NCI-H524 (cell line): ENCODE measurements around the gene GTF2F2.

ENCODE experiments used
- DNase-seq, 2 experiments: peaks; one replicate each; lab custom pipeline; 2025; lab: John Stamatoyannopoulos, UW

The GTF2F2 gene

DNA sequence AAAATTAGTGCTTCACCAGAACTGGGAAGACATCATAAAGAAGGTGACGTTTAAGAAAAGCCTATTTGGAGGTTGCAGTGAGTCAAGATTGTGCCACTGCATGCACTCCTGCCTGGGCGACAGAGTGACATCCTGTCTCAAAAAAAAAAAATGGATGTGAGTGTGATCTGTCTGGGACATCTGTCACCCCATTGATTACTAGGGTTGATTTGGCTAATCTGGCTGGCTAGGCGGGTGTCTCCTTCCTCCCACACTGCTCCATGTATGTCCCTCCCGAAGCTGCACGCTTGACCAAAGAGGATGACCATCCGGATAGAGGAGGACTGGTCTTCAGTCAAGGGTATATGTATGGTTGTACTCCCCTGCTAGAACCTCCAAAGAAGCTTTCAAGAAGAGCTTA, 2.6 kb downstream of the GTF2F2 start:
- peak in 1 of 2 experiments; percentile 27 for DNase-seq

DNA sequence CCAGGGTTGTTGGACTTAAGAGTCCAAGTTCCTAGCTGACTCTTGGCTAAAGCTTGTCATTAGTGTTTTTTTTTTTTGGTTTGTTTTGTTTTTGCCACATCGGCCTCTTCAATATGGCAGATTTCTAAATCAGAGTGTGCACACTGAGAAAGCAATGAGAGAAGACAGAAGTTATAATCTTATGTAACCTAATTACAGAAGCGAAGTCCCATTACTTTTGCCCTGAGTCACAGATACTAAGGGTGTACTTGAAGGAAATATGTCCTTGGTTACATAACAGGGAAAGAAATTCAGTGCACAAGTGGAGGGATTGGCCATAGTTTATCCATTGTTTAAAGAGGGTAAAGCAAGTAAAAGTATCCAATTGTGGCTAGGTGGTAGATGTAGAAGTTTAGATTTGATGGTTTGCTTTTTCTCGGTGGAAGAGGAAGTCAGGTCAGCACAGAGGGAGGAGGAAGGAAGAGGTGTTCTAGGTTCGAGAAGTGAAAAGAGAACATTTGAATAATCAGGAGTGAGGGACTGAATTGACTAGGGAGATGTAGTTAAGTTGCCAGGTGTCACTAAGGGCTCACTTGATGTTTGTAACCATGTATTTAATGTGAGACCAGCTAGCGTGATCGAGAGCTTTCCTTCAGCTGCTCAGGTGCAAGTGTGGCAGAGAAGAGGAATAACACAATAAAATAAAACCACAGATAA, 12.2 kb downstream of the GTF2F2 start:
- DNase-seq = no peak

DNA sequence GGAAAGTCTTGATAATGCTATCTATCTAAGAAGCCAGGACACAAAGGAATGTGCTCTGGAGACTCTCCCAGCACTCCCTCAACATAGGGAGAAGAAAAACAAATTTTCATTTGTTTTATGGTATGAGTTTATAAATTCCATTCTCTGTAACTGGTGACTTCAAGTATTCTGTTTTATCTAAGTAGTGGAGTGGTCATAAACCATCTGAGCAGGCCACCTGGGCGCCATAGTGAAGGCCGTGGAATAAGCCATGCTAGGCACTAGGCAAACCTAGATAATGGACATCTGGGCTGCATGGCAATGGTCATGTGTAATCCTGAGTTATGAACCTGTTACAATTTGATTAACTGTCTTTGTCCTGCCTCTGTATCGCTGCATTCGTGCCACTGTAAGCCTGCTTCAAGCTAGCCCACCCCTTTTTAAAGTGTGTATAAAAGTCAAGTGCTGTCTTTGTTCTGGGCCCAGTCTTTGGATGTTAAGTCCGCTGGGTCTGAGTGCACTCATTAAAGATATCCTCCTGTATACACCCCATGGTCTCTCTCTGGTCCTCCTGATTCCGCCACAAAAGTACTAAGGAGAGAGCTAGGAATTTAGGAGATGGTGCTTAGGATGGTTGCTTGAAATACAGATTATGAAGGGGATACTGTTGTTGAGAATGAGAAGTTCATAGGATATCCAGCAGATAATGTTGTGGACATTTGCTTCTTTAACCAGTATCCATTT, 13.2 kb downstream of the GTF2F2 start:
- DNase-seq = no peak

DNA sequence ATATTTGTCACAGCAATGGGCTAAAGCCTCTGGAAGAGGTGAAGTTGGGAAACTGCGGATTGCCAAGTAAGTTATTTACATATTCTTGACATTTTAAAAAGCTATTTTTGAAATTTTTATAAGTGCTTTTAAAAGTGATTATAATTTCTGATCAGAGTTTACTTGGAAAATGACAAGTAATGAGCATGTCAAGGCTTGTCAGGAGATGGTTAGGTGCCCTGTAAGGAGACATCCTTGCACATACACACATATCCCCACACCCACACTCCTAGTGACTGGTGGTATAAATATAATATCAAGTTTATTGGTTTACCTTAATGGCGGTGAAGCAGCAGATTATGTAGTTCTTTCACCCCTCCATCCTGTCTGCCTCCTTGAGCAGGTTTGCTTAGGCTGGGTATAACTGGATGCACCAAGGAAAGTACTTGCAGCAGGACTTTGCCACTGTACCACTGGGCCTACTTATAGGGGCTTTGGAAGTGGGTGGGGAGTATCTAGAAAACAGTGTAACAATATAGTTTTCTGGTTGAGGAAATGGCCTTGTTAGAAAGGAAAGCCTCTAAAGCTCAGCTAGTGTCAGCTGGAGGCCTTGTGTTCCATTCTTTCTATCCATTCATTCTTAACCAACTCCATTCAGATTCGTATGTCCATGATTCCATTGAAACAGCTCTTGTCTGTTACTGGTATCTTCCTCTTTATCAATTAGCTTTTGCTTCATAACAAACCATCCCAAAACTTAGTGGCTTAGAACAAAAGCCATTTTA, 16.6 kb downstream of the GTF2F2 start:
- no peak for DNase-seq

DNA sequence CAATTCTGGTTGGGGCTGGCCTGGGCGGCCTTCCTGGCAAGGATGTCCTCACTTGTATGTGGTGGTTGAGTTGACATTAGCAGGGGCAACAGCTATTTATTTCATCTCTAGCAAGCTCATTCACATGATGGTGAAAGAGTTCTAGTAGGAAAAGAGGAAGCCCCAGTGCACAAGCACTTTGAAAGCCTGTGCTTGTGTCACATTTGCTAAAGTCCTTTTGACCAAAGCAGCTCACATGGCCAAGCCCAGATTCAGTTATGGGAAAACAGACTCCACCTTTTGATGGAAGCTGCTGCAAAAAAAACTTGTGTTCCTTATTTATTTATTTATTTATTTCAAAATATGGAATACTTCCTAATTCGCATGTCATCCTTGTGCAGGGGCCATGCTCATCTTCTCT, 17.2 kb downstream of the GTF2F2 start:
- no peak for DNase-seq

DNA sequence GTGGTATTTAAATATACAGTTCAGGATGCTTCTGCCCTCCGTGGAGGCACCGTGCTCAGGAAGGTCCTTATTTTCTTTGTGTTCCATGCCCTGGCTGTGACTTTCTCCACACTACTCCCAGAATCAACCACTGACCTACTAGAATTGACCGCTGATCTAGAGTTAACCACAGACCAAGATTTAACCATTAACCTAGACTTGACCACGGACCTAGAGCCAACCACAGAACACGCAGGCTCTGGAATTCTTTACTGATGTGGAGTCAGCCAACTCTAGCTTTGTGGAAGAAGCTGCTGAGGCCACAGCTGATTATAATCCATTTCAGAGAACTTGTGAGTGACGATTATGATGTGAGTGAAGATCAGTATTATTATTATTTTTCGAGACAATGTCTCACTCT, 18.0 kb downstream of the GTF2F2 start:
- no peak for DNase-seq

DNA sequence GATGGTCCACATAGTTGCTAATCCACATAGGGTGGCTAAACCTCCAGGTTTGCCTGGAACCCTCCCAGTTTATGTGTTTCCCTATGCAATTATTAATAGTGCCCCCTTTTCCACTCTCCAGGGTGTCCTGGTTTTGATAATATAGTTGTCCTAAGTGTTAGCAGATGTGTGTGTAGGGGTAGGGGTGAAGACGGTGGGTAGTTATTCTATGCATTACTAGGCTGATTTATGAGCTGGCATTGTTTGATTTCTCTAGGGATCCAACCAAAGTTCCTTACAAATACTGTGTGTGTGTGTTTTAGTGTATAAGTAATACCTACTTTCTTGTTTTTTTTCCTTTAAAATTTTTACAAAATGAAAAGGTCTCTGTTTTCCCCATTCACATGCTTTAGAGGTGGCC, 21.1 kb downstream of the GTF2F2 start:
- DNase-seq = no peak

DNA sequence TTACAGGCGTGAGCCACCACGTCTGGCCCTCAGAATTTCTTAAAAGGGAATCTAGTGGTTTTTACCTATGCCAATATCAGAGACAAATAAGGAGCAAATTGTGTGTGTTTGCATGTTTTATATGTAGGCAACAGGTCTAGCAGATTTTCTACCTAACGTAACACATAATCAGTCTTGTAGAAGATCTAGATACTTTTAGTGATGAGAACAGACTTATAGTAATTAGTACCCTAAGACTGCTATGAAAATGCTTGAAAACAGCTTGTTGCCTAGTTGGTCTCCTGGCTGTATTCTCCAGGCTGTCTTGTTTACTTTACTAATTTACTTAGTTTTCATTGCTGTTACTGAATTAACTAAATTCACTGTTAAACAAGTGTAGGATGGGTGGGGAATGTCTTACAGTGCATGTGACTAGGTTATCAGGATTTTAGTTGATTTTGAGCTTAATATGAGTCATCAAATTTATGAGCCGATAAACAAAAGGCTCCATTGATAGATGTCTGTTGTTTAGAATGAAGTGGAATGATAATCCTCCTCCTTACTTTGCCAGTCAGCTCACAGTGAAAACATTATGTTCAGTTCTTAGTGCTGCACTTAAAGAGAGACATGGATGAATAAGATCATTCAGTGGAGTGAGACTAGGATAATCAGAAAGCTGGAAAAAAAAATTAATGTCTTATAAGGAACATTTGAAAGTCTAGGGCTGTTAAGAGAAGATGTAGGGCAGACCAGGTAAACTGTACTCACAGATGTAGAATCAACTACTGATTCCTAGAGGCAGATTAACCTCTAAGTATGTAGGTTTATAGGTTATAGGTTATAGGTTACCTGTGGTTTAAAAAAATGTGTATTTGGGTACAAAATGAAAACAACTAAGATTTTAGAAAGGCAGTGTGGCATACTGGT, 22.4 kb downstream of the GTF2F2 start:
- DNase-seq = no peak

DNA sequence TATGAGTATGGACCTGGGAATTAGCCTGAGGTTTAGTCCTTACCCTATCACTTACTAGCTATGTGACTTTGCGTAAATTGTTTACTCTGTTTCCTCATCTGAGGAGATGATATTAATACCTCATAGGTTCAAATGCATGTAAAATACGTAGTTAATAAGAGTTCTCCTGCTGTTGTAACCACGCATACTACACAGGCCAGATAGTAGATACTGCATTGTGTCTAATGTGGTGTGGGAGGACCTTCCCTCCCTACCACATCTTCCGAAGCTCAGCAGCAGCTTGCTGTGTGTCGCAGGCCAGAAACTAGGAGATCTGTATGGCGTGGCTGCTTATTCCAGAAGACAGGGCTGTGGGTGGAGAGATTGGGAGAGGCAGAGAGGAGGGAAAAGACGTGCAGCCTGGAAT, 23.0 kb downstream of the GTF2F2 start:
- DNase-seq = no peak

DNA sequence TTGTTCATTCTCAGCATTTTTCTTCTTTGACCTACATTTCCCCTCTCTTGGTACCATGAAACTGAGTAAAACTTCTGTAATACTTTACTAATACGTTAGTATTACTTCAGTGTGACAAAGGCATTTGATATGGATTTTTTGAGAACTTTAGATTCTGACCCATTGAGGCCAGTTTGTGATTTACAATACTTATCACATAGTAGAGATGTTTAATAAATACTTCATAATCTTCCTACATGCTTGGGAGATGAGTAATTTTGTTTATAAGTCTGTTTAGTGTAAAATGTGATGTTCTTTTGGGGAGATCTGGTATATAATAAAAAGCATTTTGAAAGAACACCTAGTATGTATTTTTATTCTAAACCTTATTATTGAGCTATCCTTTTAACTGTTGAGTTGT, 29.7 kb downstream of the GTF2F2 start:
- no peak for DNase-seq

DNA sequence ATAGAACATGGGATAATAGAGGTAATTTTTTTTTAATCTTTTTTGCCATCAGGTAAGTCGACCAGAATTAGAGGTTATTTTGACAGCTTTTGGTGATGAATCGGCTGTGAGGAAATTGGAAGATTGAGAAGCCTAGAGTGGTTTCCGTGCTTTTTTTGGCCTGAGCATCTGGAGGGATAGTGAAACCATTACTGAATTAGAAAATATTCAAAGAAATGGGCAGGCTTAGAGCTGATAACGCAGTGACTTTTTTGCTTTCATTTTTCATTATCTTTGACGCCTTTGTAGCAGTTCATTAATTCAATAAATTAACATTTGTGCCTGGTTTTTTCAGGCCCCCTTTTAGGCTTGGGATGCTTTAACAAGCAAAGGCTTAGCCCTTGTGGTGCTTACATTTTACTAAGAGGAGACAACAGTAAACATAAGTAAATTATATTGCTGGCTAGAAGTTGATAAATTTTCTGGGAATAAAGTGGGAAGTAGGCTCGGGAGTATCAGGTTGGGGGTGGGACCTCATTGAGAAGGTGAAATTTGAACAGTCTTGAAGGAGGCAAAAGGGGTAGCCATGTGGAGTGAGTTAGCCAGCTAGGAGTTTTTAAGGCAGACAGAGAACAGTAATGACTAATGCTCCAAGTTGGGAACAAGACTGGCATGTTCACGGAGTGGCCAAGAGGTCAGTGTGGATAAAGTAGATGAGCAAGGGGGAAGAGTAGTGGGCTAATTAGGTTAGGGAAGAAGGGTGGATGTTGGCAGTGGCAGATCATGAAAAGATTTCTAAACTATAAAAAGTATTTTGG, 36.5 kb downstream of the GTF2F2 start:
- no peak for DNase-seq

DNA sequence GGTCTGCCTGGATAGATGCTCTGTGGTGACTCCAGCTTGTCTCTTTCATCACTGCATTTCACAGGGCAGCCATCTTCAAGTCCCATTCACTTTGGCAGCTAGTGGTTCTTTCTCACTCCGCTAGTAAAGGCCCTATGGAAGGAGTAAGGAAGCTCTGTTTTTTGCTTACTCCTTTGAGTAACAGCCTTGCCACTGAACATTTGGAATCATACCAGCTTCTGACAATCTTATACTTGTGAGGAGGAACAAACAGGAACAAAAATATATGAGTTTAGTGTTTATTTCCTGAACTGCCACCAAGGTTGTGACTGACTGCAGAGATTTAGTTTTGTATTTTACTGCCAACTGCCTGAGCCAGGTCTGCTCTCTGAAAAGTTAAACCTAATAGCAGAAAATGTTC, 41.9 kb downstream of the GTF2F2 start:
- no peak for DNase-seq

DNA sequence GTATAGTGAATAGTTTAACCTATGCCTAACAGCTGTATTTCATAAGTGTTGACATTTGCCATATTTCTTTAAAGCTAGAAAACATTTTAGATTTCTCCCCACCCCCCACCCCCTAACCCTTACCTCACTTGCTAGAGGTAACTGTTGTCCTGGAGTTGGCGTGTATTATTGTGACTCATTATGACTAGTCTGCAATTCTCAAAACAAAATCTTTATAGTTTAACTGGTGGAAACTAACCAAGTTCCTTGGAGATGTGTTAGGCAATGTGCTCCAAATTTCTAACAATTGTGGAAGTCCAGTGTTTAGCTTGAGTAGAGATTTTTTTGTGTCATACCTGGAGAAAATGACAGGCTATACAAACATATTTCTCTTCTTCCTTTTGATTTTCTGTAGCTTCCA, 42.5 kb downstream of the GTF2F2 start:
- DNase-seq = no peak

DNA sequence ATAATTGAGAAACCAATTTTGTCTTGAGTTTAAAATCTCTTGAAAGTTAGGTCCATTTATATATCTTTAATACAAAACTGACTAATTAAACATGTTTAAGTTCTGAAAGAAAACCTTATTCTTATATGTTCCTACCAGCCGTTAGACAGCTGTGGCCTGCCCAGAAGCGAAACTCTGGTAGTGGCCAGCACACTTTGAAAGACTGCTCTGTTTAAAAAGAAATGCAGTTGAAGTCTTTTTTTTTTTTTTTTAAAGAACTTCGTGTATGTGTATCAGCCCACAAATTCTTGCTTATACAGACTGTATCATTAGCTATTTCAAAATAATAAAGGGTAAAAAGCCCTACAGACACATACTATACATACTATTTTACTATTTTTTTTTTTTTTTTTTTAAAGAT, 46.5 kb downstream of the GTF2F2 start:
- no peak for DNase-seq

DNA sequence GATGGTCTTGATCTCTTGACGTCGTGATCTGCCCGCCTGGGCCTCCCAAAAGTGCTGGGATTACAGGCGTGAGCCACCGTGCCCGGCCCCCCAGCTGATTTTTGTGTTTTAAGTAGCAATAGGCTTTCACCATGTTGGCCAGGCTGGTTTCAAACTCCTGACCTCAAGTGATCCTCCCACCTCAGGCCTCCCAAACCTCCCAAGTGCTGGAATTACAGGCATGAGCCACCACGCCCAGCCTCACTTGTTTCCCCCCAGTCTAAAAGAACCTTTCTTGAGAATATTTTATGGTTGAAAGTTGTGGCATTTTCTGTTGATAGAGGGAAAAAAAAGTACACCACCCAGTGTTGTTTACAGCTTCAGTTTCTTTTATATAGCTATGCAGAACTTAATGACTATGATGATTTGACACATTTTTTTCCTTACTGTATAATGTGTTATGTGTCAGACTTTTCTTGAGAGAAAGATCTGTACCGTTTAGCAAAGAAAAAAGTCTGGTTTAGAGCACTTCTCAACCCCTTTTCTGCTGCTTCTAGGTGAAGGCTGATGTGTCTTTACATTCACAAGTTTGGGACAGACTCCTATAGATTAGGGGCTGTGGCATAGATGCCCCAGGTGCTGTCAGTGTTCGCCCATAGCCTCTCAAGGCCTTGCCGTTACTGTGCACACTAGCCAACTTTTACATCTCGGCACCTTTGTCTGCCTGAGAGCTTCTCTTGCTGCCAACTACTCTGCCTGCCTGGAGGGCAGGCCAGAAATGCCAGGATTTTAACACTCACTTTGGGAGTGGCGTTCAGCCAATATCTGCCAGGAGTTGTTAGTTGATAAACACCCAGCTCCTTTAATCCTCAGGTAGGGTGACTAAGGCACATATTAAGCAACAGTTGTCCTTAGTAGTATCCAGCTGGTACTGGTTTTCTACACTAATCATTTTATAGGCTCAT, 47.6 kb downstream of the GTF2F2 start:
- DNase-seq = no peak

DNA sequence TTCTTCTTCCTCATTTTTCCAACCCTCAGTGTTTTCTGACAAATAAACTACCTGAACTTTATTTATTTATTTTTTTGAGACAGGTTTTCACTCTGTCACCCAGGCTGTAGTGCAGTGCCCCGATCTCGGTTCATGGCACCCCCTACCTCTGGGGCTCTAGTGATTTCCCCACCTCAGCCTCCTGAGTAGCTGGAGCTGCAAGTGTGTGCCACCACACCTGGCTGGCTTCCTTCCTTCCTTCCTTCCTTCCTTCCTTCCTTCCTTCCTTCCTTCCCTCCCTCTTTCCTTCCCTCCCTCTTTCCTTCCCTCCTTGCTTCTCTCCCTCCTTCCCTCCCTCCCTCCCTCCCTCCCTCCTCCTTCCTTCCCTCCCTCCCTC, 48.2 kb downstream of the GTF2F2 start:
- DNase-seq = no peak

DNA sequence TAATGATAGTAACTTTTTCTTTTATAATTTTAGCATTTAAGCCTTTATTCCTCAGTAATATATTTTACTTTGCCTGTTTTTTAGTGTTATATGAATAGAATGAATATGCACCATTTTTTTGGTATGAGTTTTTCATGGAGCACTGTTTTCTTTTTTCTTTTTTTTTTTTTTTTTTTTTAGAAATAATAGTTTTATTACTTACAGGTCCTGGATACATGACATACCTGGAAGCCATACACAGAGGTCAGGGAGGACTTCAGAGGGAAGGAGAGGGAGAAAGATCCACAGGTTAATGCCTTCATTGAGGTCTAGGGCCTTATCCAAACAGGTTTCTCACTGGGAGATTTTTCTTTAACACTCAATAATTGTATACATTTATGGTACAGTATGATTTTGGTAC, 54.2 kb downstream of the GTF2F2 start:
- no peak for DNase-seq

DNA sequence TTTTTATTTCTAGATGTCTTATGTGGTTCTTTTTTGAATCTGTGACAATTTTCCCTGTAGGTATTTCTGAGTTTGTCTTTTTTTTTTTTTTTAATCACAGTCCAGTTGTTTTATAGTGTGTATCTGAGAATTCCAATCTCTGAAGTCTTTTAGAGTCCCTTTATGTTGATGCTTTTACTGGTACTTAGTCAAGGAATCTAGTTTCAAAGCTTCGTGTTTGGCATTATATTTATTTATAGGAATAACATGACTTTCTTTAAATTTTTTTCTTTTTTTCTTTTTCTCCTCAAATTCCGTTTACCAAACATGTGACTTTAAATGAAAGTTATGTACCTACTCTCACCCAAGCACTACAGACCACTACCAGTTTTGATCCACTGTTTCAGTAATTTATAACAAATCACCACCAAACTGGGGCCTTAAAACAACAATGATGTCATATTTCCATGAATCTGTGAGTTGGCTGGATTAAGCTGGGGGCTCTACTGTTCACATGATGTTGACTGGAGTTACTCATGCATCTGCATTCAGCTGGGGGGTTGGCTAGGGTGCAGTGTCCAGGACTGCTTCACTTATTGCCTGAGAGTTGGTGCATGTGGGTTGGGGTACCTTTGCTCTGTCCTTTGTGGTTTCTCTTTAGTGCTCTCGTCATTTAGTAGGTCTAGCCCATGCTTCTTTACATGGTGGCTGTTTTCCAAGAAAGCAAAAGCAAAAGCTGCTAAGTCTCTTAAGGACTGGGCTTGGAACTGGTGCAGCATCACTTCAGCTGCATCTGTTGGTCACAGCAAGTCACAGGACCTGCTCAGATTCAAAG, 58.2 kb downstream of the GTF2F2 start:
- DNase-seq = no peak

DNA sequence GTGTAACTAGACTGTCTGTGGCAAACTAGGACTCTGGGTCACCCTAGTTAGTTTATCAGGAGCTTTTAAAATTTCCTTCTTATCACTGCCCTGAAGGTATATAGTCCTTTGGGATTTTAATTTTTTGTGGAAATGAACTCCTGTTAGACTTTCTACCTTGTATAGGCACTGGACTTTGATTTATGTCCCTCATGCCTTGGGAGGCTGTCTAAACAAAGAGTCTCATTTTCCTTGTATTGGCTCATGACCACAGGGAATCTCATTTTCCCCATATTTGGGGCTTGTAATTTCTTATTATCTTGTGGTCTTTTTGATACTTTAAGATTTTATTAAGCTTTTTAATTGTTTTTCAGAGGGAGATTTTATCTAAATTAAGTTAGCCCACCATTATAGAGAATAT, 59.1 kb downstream of the GTF2F2 start:
- DNase-seq = no peak
